GM19372 (cell line): Measurements from ENCODE around the gene PARP16.

Experiments
- ATAC-seq: cut with Tn5 transposase; IDR thresholded peaks from one replicate; pipeline ENCODE4 v1.9.1; 2021; ENCODE audit warnings: mild to moderate bottlenecking, low read depth, moderate library complexity; ENCODE audit not compliant: unreplicated experiment

The PARP16 gene

GRCh38 chr15:65312400-65312916, 25.8 kb upstream of the PARP16 start:
- ATAC-seq, result no peak

GRCh38 chr15:65311760-65312159, 25.1 kb upstream of the PARP16 start:
- no peak for ATAC-seq

- no peak for ATAC-seq
Measured at GRCh38 chr15:65310431-65311137, 23.9 kb upstream of the PARP16 start.

DNA sequence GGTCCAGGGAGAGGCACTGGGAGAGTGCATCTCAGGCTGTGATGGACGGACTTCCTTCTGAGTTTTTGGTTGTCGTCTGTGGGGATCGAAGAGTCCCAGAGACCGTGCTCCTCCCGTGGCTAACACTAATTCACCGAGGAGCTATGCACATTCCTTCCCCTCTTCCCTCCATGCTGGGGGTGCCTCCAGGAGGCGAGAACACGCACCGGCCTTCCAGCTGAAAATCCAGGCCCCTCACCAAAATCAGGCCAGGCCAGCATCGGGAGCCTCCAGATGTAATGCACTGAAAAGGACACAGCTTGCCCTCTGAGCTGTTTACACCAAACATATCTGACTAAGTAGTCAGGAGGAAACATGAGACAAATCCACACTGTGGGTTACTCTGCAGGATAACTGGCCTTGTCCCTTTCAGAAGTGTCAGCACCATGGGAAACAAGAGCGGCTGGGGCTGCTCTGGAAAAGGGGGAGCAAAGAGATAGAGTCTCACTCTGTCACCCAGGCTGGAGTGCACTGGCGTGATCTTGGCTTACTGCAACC, 23.3 kb upstream of the PARP16 start:
- no peak for ATAC-seq

GRCh38 chr15:65307978-65308377, 21.3 kb upstream of the PARP16 start:
- no peak for ATAC-seq

GRCh38 chr15:65306551-65306950, 19.9 kb upstream of the PARP16 start:
- no peak for ATAC-seq

GRCh38 chr15:65305776-65306175, 19.1 kb upstream of the PARP16 start:
- no peak for ATAC-seq

GRCh38 chr15:65305150-65305758, 18.6 kb upstream of the PARP16 start:
- ATAC-seq, result no peak

- peak; percentile 63 for ATAC-seq
Measured at GRCh38 chr15:65304381-65305149, 17.9 kb upstream of the PARP16 start, which contains the start of gene RNU5B-1. Gene RNU5B-1 (plus strand): TSS chr15:65304677.

GRCh38 chr15:65303687-65304380, 17.2 kb upstream of the PARP16 start:
- ATAC-seq, result no peak

DNA sequence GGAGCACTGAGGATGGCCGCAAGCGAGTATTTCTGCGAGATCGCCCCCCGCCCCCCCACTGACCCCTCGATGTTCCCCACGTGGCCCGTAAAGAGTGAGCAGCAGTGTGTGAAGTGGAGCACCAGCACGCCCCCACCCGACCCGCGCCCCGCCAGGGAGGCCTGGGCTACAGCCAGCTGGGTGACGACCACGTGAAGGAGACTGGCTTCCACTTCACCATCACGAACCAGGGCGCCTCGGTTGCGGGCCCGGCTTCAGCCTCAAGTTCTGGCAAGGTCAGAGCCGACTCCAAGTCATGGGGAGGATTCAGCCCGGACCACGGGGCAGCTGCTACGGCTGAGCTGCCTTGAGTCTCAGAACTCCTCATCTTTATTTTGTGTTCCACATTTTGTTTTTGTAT, 15.4 kb upstream of the PARP16 start:
- ATAC-seq, result no peak

GRCh38 chr15:65300924-65301441, 14.3 kb upstream of the PARP16 start:
- ATAC-seq, result no peak

DNA sequence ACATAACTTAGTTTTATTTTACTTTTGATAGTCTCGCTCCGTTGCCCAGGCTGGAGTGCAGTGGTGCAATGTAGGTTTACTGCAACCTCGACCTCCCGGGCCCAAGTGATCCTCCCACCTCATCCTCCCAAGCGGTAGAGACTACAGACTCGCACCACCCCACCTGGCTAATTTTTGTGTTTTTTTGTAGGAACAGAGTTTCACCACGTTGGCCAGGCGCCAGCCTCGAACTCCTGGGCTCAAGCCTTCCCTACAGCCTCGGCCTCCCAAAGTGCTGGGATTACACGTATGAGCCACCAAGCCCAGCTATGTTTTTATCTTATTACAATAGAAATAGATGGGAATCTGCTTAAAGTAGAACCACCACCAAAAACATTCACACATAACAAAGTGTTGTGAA, 12.0 kb upstream of the PARP16 start:
- ATAC-seq, result no peak

- no peak for ATAC-seq
Measured at GRCh38 chr15:65292938-65293518, 6.3 kb upstream of the PARP16 start.

DNA sequence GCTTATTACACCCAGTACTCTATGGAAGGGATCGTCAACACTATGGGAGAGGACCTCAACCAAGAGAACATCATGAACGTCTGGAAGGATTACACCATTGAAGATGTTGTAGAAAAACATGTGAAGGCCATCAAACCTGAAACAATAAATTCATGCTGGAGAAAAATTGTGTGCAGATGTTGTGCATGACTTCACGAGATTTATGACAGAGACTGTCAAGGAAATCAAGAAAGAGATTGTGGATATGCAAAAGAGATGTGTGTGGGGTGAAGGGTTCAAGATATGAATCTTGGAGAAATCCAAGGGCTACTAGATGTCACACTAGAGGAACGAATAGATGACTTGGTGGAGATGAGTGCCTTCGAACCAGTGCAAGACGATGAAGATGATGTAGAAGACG, 3.5 kb upstream of the PARP16 start:
- ATAC-seq, result no peak

DNA sequence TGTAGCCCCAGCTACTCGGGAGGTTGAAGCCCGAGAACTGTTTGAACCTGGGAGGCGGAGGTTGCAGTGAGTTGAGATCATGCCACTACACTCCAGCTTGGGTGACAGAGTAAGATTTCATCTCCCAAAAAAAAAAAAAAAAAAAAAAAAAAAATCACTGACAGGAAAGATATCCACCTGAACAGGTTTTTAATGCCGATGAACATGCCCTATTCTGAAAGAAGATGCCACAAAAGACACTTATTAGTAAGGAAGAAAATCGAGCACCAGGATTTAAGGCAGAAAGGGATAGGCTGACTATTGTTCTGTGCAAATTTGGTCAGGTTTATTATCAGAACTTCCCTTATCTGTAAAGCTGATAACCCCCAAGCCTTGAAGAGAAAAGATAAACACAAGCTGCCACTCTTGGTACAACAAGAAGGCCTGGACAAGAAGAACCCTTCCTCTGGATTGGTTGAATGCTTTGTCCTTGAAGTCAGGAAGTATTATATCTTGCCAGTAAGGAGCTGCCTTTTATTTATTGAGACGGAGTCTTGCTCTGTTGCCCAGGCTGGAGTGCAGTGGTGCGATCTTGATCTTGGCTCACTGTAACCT, 2.7 kb upstream of the PARP16 start:
- no peak for ATAC-seq

GRCh38 chr15:65287520-65287855, 805 bp upstream of the PARP16 start:
- ATAC-seq, result no peak

DNA sequence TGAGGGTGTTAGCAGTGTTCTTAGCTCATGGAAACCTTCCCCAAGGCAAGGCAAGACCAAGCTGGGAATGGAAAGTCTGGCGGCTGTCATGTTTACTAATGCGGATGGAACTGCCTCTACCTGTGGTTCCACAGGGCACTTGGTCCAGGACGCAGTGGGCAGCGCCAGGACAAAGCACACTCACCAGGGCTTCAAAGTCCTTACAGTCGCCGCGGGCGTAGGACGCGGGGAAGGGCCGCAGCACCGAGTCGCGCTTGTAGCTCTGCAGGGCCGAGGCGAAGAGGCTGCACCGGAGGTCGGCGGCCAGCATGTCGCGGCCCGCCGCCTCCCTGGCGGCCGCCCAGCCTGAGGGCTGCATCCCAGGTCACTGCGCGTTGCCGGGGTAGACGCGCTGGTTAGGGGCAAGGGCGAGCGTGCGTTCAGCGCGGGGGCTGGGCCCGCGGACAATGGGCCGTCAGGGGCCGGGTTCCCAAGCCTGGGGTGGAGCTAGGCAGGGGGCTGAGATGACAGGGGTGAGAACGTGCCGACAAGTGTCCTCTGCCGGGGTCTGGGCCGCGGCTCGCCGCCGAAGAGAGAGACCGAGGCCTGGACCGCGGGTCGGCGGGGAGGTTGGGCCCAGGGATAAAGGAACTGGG, 497 bp downstream of the PARP16 start:
- peak; percentile 33 for ATAC-seq
